GM18520 (cell line): ENCODE data around the gene MS4A6E.

Experiments used
- ATAC-seq: cut with Tn5 transposase; IDR thresholded peaks from one replicate; pipeline ENCODE4 v1.9.1; 2021; ENCODE audit not compliant: unreplicated experiment

MS4A6E gene

DNA sequence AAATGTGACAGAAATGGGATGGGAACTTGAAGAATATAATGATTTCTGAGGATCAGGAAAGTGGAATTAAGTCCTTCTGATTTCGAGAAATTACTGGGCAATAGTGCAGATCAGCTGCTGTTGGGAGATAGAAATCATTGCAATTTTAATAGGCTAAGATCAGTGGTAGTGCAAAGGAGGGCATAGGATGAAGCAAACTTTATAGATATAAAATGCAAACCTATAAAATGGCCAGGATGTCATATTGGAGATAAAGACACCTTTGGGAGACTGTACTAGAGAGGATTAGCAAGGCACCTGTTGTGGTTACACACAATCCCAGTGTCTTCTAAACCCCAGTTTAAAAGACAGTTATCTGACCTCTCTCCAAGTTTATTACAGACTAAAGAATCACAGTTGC, 44.8 kb downstream of the MS4A6E start:
- no peak for ATAC-seq

DNA sequence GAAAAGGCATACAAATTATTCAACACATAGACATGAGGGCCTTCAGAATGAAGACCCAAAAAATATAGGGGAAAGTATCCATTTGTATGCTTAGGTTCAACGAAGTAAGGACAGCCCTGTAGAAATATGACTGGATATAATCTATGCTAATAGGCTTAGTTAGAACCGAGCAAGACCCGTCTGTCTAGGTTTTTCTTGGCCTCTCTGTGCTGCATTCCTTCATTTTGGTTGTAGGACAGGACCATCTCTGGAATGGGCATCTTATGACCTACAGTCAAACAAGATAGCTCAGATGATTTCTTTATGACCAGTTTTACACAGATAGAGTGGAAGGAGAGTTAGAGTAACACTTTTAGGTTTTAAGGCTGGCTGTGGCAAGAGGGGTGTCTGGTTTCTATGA, 45.7 kb downstream of the MS4A6E start:
- no peak for ATAC-seq

- ATAC-seq, result no peak
These were observed 48.3 kb downstream of the MS4A6E start for GRCh38 chr11:60375316-60375715.

DNA sequence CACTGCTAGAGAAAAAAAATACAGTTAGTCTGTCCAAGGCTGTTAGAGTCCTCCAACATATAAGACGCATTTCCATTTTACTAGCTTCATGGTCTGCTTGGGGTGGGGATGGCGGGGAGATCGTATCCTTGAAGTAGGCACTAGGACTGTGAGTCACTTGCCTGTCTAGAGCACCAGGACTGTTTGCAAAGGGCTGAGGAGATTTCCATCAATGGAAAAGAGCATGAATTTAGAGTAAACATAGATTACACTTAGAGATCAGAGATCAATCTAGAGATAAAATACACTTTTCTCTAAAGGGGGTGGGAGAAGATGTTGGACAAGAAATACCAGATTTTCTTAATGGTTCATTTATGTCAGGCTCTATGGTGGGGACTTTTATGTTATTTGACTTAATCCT, 49.5 kb downstream of the MS4A6E start:
- ATAC-seq, result no peak

- ATAC-seq, result no peak
These were observed 50.5 kb downstream of the MS4A6E start for GRCh38 chr11:60377401-60378136.

GRCh38 chr11:60378354-60378753, 51.3 kb downstream of the MS4A6E start, which contains the start of gene MS4A7:
Gene MS4A7 (plus strand): TSS chr11:60378532. CDS start chr11:60383142, 4,610 bp downstream.
- ATAC-seq, result peak; percentile 66

DNA sequence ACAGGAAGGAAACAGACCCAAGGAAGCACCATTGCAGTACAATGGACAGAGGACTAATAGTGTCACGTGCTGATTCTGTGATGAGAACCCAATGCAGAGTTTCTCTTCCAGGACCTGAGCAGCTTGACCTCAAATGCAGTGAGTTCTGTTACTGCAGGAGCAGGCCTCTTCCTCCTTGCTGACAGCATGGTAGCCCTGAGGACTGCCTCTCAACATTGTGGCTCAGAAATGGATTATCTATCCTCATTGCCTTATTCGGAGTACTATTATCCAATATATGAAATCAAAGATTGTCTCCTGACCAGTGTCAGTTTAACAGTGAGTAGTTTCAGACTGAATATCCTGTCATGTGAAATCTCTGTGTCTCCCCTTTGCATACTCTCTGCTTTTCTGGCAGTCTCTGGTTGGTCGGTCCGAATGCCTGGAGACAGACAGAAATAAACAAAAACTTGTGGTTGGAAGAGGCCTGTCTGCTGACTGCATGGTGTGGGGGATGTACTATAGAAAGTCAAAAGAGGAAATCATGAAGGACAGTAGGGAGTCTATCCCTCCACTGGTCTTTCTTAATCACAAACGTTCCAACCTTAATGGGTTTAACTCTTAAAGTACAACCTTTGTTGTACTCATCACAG, 62.3 kb downstream of the MS4A6E start:
- ATAC-seq, result peak; percentile 70

DNA sequence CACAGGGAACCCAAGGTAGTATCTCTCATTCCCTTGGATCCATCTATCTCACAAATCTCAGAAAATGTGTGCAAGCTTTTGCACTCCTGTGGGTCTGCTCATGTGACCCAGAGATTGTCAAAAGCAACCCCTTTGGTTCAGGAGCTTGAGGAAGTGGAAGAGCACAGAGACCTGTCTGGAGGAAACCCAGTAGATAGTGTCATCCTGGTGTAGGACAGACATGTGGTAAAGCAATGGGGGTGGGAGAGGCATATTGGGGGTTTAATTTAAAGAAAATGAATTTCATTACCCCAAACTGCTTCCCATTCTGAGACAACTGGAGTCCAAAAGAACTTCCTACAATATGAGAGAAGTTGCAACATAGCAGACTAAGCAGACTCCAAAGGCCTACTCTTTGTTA, 63.4 kb downstream of the MS4A6E start:
- no peak for ATAC-seq
